GM12878 (cell line): ENCODE measurements around the gene PAX5.

ENCODE experiments used
- BHLHE40 ChIP-seq, 2 experiments: fragments of 450-650 bp in 1 of 2; IDR thresholded peaks; 2 replicates each; pipeline ENCODE4 v1.6.1; 2011 to 2017; ENCODE audit warnings: low read depth in 2 of 2, borderline replicate concordance in 1 of 2, improper control_type of control experiment in 1 of 2, low read length in 1 of 2, mild to moderate bottlenecking in 1 of 2
- CHD4 ChIP-seq: fragments of 200-600 bp; sonication (generic); IDR thresholded peaks from 2 replicates; pipeline ENCODE4 v1.6.1; 2016; ENCODE audit warnings: mild to moderate bottlenecking
- EZH2 ChIP-seq: IDR thresholded peaks from 2 replicates; pipeline ENCODE4 v1.6.1; 2012; ENCODE audit warnings: low read depth, mild to moderate bottlenecking, control low read depth, inconsistent platforms, low read length, borderline replicate concordance; ENCODE audit not compliant: control insufficient read depth
- SRF ChIP-seq, 2 experiments: IDR thresholded peaks; 2 replicates each; pipeline ENCODE4 v1.6.1; 2011; ENCODE audit warnings: low read depth in 2 of 2, low read length in 2 of 2, mild to moderate bottlenecking in 1 of 2, moderate library complexity in 1 of 2
- SUZ12 ChIP-seq: fragments of 200-600 bp; sonication (generic); IDR thresholded peaks from one replicate; pipeline ENCODE4 v1.6.1; 2018; ENCODE audit warnings: antibody characterized with exemption, mild to moderate bottlenecking; ENCODE audit not compliant: unreplicated experiment
- TF ChIP-seq, protein P1 (sequence below), 3 experiments: IDR thresholded peaks in 2 of 3; conservative IDR thresholded peaks in 1 of 3; 2 replicates each; pipeline ENCODE4 v1.5.1; 2011; ENCODE audit warnings: low read depth in 3 of 3, low read length in 3 of 3, mild to moderate bottlenecking in 3 of 3, control low read depth in 2 of 3, moderate library complexity in 2 of 3, inconsistent platforms in 1 of 3, mixed read lengths in 1 of 3; ENCODE audit not compliant: control insufficient read depth in 2 of 3, insufficient read depth in 1 of 3; ENCODE audit errors: extremely low read depth in 1 of 3
- TF ChIP-seq, protein P2 (sequence below): fragments of 450-650 bp; IDR thresholded peaks from 2 replicates; pipeline ENCODE4 v1.6.1; 2016; ENCODE audit warnings: mild to moderate bottlenecking, moderate library complexity, borderline replicate concordance

DNA sequence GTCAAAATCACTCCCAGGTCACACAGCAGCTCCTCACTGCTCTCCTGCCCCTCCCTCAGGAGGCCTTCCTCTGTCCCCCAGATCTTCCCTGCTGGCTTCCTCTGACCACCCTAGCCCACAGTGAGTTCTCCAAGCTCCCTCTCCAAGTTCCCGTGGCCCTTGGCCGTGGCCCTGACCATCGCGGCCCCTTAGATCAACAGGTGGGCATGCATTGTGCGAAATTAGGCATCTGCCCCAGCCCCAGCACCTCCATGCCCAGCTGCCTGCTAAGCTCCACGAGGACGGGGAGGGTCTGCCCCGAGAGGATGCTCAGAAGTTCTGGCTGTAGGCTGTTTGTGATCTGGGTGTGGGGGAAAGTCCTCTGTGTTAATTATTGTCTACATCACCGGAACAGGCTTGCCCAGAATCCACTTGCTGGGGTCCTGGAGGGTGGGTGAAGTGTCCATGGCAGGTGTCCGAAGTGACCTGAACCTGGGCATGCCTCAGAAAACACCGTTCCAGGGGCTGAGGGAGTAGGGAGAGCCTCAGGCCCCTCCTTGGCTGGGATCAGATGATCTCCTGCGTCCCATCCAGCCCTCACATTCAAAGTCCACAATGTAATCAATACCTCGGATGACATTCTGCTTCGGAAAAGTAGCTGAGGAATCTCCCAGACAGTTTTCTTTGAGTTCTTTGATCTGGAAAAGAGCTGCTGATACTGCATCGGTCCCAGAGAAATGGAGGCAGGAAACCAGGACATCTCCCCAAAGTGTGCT is 194.8 kb downstream of the PAX5 start:
- TF ChIP-seq, protein P1, sequence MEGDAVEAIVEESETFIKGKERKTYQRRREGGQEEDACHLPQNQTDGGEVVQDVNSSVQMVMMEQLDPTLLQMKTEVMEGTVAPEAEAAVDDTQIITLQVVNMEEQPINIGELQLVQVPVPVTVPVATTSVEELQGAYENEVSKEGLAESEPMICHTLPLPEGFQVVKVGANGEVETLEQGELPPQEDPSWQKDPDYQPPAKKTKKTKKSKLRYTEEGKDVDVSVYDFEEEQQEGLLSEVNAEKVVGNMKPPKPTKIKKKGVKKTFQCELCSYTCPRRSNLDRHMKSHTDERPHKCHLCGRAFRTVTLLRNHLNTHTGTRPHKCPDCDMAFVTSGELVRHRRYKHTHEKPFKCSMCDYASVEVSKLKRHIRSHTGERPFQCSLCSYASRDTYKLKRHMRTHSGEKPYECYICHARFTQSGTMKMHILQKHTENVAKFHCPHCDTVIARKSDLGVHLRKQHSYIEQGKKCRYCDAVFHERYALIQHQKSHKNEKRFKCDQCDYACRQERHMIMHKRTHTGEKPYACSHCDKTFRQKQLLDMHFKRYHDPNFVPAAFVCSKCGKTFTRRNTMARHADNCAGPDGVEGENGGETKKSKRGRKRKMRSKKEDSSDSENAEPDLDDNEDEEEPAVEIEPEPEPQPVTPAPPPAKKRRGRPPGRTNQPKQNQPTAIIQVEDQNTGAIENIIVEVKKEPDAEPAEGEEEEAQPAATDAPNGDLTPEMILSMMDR (IDR thresholded peaks at IDR 0.05 in 2 of 3, conservative IDR thresholded peaks at IDR 0.05 in 1 of 3; ENCODE audit: control insufficient read depth in 2 of 3, extremely low read depth in 1 of 3, insufficient read depth in 1 of 3, low read depth in 3 of 3, low read length in 3 of 3) = no peak
- TF ChIP-seq EZH2 = no peak
- TF ChIP-seq, protein P2, sequence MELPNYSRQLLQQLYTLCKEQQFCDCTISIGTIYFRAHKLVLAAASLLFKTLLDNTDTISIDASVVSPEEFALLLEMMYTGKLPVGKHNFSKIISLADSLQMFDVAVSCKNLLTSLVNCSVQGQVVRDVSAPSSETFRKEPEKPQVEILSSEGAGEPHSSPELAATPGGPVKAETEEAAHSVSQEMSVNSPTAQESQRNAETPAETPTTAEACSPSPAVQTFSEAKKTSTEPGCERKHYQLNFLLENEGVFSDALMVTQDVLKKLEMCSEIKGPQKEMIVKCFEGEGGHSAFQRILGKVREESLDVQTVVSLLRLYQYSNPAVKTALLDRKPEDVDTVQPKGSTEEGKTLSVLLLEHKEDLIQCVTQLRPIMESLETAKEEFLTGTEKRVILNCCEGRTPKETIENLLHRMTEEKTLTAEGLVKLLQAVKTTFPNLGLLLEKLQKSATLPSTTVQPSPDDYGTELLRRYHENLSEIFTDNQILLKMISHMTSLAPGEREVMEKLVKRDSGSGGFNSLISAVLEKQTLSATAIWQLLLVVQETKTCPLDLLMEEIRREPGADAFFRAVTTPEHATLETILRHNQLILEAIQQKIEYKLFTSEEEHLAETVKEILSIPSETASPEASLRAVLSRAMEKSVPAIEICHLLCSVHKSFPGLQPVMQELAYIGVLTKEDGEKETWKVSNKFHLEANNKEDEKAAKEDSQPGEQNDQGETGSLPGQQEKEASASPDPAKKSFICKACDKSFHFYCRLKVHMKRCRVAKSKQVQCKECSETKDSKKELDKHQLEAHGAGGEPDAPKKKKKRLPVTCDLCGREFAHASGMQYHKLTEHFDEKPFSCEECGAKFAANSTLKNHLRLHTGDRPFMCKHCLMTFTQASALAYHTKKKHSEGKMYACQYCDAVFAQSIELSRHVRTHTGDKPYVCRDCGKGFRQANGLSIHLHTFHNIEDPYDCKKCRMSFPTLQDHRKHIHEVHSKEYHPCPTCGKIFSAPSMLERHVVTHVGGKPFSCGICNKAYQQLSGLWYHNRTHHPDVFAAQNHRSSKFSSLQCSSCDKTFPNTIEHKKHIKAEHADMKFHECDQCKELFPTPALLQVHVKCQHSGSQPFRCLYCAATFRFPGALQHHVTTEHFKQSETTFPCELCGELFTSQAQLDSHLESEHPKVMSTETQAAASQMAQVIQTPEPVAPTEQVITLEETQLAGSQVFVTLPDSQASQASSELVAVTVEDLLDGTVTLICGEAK = no peak
- no peak for TF ChIP-seq SRF (IDR thresholded peaks at IDR 0.05; ENCODE audit: low read depth in 2 of 2, low read length in 2 of 2)
- no peak for TF ChIP-seq SUZ12
- TF ChIP-seq BHLHE40 (IDR thresholded peaks at IDR 0.05; ENCODE audit: borderline replicate concordance in 1 of 2, low read depth in 2 of 2, low read length in 1 of 2) = no peak
- no peak for TF ChIP-seq CHD4
